HG02884 (cell line): Measurements from ENCODE around the gene SLC17A7.

ENCODE experiments used
- ATAC-seq: cut with Tn5 transposase; IDR thresholded peaks from one replicate; pipeline ENCODE4 v1.9.1; 2021; ENCODE audit warnings: mild to moderate bottlenecking, moderate library complexity; ENCODE audit not compliant: unreplicated experiment

Gene SLC17A7

GRCh38 chr19:49411681-49412326 lies 29.5 kb downstream of the SLC17A7 start:
- ATAC-seq = no peak

DNA sequence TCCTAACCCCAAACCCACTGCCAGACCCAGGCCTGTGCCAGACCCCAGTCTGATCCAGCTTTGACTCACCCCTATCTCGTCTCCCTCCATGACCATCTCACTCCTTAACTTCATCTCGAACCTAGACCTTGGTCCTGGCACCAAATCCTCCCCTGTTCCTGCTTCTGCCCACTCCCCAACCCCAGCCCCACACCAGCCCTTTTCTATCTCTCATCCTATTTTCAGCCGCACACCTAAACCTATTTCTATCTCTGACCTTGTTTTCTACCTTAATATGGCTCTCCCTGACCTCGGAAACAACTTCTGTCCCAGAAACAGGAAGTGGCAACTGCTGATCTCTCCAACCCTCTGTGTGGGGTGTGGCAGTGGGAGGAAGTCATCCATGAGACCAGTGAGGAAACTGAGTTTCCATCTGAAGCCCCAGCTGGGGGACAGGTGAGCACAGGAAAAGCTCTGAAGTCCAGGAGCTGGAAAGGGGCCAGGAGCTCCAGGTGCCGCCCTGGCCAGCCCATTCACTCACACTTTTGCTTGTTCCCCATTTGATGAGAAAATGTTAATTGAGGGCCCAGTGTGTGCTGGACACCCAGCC lies 31.8 kb downstream of the SLC17A7 start:
- no peak for ATAC-seq

DNA sequence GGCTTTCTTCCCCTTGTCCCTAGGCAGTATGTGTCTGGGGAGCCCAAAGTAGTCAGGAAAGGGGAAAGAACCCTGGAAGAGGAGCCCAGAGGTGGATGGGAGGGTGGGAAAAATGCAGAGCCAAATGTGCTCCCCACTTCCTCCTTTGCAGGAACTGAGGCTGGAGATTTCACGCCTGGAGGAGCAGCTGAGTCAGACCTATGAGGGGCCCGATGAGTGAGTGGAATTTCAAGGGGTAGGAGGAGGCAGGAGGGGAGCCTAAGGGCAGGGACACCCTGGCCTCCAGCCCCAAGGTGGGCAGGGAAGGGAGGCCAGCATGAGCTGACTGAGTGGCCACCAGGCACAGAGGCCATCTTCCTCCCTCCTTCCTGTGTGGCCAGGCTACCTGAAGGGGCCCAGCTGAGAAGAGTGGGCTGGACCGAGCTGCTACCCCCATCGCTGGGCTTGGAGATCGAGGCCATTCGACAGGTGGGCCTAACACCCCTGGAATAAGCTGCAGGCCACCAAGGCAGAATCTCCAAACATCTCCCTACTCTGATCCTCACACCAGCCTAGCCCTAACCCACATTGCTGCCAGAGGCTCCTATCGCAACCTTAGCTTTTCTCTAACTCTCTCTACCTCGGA lies 32.4 kb downstream of the SLC17A7 start:
- no peak for ATAC-seq

GRCh38 chr19:49407482-49408015 lies 33.8 kb downstream of the SLC17A7 start:
- no peak for ATAC-seq

GRCh38 chr19:49407079-49407478 lies 34.2 kb downstream of the SLC17A7 start:
- ATAC-seq = no peak

GRCh38 chr19:49403404-49404187 lies 37.7 kb downstream of the SLC17A7 start:
- ATAC-seq = no peak

DNA sequence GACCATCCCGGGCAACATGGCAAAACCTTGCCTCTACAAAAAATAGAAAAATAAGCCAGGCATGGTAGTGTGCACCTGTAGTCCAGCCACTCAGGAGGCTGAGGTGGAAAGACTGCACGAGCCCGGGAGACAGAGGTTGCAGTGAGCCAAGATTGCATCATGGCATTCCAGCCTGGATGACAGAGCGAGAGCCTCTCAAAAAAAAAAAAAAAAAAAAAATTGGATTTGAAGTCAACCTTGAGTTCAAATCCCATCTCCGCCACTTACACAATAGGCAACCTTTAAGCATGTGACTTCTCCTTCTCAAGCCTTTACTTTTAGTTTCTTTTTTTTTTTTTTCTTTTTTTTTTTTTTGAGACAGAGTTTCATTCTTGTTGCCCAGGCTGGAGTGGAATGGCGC lies 41.3 kb downstream of the SLC17A7 start:
- no peak for ATAC-seq

DNA sequence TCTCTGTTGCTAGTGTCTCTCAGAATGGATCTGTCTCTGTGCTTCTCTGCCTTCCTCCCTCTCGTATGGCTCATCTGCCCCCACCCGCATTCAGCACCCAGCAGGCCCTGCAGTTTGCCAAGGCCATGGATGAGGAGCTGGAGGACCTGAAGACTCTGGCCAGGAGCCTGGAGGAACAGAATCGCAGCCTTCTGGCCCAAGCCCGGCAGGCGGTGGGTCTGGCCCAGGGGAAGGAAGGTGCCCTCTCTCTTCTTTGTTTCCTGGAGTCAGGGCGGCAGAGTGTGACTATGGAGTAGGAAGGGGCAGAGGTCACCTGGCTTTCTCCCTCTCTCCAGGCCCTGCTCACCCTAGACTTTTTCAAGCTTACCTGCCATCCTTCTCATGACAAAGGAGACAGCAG lies 42.4 kb downstream of the SLC17A7 start:
- no peak for ATAC-seq

- no peak for ATAC-seq
Measured at GRCh38 chr19:49398001-49398615, 43.2 kb downstream of the SLC17A7 start.

- ATAC-seq = no peak
Measured at GRCh38 chr19:49396738-49397505, 44.4 kb downstream of the SLC17A7 start.

- ATAC-seq = no peak
Measured at GRCh38 chr19:49395581-49396407, 45.5 kb downstream of the SLC17A7 start.

- no peak for ATAC-seq
Measured at GRCh38 chr19:49393881-49394280, 47.4 kb downstream of the SLC17A7 start.

DNA sequence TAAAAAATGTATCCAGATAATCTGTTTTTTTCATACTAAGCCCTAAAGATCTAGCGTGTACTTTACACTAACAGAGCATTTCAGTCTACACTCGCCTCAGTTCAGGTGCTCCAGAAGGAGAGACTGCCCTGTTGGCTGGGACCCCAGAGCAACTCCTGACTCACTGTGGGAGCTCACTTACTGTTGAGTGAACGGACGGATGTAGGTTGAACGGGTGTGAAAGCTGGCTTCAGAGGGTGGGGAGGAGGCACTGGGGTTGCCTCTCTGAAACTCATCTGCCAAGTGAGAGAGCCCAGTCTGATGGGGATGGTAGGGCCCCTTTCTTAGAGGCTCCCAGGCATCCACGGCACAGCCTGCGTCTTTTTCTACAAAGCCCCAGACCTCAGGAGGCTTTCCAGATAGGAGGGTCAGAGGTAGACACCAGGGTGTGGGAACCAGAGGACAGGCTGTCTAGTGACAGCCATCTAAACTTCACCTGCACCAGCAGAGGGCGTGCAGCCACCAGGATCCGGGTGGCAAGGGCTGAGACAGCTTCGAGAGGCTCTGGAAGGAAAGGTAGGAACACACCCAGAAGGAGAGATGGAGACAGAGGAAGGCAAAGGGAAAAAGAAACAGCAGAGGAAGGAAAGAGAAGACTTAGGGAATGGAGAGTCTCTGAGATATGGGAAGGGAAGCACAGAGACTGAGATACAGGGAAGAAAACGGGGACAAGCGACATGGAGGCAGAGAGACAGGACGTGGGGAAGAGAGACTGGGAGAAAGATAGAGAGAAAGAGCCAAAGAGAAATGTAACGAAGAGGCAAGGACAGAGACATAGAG lies 49.5 kb downstream of the SLC17A7 start:
- no peak for ATAC-seq

DNA sequence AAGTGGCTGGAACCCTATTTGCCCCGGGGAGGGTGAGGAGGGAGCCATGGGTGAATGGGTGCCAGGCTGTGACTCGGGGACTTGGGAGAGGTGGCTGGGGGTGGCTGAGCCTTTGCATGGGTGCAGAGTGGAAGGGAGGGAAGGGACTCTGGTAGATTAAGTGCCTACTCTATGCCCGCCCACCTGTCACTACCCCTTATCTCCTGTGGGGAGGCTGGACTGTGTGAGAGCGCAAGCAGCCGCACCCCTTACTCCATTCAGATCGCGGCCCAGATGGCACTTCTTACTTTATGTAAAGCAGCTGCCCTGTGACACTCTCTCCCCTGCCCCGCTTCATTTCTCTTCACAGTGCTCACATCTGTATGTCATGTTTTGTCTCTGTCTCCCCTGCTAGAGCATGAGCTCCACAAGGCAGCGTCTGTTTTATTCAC lies 50.4 kb downstream of the SLC17A7 start:
- ATAC-seq = no peak

DNA sequence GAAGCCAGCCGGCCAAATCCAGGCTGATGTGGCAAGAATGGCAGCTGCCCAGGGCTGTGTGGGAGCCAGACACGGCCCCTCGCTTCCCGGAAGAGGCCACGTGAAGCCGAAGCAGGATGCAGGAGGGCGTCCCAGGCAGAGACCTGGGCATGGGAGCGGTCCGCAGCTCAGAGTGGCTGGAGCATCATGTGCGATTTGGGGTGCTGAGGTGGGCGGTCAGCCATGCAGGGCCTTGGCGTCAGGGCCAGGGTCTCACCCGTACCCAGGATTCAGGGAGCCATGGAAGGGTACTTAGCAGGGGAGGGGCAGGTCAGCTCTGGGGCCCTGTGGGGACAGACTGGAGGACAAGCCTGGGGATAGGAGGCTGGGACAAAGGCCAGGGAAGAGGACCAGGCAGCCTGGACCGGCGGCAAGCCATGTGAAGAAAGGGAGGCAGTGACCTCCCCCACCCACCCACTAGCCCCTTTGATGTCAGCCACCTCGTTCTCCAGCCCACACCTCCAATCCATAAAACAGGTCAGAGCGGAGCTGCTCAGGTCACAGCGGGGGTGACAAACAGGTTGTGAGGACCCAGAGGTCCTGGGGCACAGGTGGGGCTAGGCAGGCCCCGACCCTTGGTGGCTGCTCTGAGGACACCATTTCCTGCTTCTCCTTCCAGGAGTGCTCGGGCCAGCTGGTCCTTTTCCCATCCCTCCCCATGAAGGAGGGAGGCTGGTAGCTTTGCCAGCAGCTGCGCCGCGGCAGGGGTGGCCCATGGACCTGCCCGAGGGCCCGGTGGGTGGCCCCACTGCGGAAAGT lies 51.0 kb downstream of the SLC17A7 start:
- no peak for ATAC-seq

DNA sequence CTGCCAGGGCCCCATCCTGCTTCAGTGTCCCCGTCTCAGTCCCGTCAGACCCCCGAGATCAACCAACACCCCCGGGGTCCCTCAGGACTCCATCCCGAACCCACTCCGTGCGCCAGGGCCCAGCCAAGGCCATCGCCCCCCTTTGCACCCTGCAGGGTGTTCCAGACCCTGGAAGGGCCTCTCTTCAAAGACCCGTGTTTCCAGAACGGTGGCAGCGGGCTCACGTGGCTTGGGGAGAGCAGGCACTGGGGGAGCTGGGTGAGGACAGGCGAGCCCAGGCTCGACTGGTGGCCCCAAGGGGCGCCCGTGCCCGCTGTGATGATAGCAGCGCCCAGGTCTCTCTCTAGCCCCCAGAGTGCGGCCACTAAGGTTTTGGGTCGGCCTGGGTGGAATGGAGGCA lies 51.9 kb downstream of the SLC17A7 start:
- no peak for ATAC-seq

DNA sequence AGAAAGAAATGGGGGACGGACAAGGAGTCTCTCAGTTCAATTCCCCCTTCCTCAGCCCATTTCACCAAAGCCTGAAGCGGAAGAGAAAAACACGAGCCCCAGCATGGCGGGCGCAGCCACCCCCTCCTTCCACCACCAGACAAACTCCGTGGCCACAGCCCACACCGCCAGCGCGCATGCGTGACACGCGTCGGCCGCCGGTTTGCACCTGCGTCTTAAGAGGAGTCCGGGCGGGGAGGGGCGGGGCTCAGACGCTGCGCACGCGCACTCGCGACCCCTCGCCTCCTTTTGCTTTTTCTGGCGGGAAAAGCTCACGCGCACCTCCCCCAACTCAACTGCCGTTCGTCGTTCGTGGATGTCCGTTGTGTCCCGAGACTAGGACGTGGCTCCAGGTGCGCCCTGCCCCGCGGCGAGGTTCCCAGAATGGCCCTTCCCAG lies 53.4 kb downstream of the SLC17A7 start, which contains the start of gene KASH5:
Gene KASH5 (plus strand): TSS at position 314 of the 437 bp plus-strand sequence. CDS start 2,635 bp downstream, outside the sequence.
- no peak for ATAC-seq
